Renal pelvis (tissue), 4 donors: ENCODE measurements around the gene TRAPPC13. TPM values are rescaled to one million over a fixed set of nuclear protein-coding genes. Genes with fewer than 3 reads are reported as not detected.
"Not testable (repeated sequence)": the region's sequence is repeated elsewhere in the genome, so short reads cannot be mapped to it uniquely, and the experiment has no call there.

Experiments
- DNase-seq: peaks from one replicate; pipeline ENCODE4 v3.0.0-alpha.2; 2013
- polyA plus RNA-seq, 3 donors: library from polyadenylated mRNA; unstranded; fragments of 120-200 nt; gene quantifications; one replicate each; pipeline ENCODE4 v1.2.1, GENCODE V29; 2013; ENCODE audit not compliant: insufficient read length in 3 of 3

Gene TRAPPC13
- polyA plus RNA-seq, 3 donors: 23.0 to 36.3 (median 29.1) TPM

- DNase-seq: no peak
These were observed 43.9 kb downstream of the TRAPPC13 start for GRCh38 chr5:65668696-65669095.

- no peak for DNase-seq
These were observed 48.0 kb downstream of the TRAPPC13 start for GRCh38 chr5:65672796-65673195.

- DNase-seq: no peak
These were observed 49.9 kb downstream of the TRAPPC13 start for GRCh38 chr5:65674749-65675148.

GRCh38 chr5:65676056-65676455, 51.2 kb downstream of the TRAPPC13 start:
- DNase-seq: not testable (repeated sequence)

- no peak for DNase-seq
These were observed 57.3 kb downstream of the TRAPPC13 start for GRCh38 chr5:65682148-65682547.

- DNase-seq: no peak
These were observed 68.3 kb downstream of the TRAPPC13 start for GRCh38 chr5:65693121-65693520.

- no peak for DNase-seq
These were observed 70.4 kb downstream of the TRAPPC13 start for GRCh38 chr5:65695162-65695755.

GRCh38 chr5:65695896-65696295, 71.1 kb downstream of the TRAPPC13 start:
- DNase-seq: no peak

GRCh38 chr5:65696892-65697291, 72.1 kb downstream of the TRAPPC13 start:
- DNase-seq: no peak

GRCh38 chr5:65699338-65699737, 74.5 kb downstream of the TRAPPC13 start:
- DNase-seq: no peak

GRCh38 chr5:65702036-65702435, 77.2 kb downstream of the TRAPPC13 start:
- no peak for DNase-seq

- no peak for DNase-seq
These were observed 79.9 kb downstream of the TRAPPC13 start for GRCh38 chr5:65704621-65705239.

GRCh38 chr5:65707663-65708062, 82.8 kb downstream of the TRAPPC13 start:
- no peak for DNase-seq

GRCh38 chr5:65708145-65708544, 83.3 kb downstream of the TRAPPC13 start:
- no peak for DNase-seq

Other genes starting within 250 kb of the TRAPPC13 start
- 1 to 10 TPM; 1.5 to 2.6 (median 1.7) TPM for gene ADAMTS6, start 143.1 kb upstream of the TRAPPC13 start, polyA plus RNA-seq
- 10 to 100 TPM; 25.6 to 44.4 (median 39.1) TPM for gene CENPK, start 61.9 kb upstream of the TRAPPC13 start, polyA plus RNA-seq
- 10 to 100 TPM; 56.4 to 89.8 (median 88.8) TPM for gene PPWD1, start 61.7 kb upstream of the TRAPPC13 start, polyA plus RNA-seq
- gene TRIM23, start 694 bp upstream of the TRAPPC13 start, polyA plus RNA-seq: 10 to 100 TPM; 21.0 to 25.4 (median 23.3) TPM
- gene SHLD3, start within 50 bp of the TRAPPC13 start, polyA plus RNA-seq: 1 to 10 TPM; 3.2 to 3.9 (median 3.5) TPM
- gene SGTB, start 97.1 kb downstream of the TRAPPC13 start, polyA plus RNA-seq: 1 to 10 TPM; 7.8 to 8.8 (median 8.4) TPM
- gene NLN, start 97.2 kb downstream of the TRAPPC13 start, polyA plus RNA-seq: 10 to 100 TPM; 33.9 to 37.0 (median 35.4) TPM